ENCODE results near the gene NAALADL2. TPM values are rescaled to one million over a fixed set of nuclear protein-coding genes. Genes with fewer than 3 reads are reported as not detected.

The NAALADL2 gene
- total and polyA plus RNA-seq, 2 of the 4 experiments (the other 2 are of a cell fraction): 3.8 to 19.2 TPM

GRCh38 chr3:175489406-175489805 lies 630.3 kb downstream of the NAALADL2 start:
- dilution Hi-C loops (cut with HindIII; ENCODE audit: low sequenced_read_pairs, unreplicated experiment) (no loop called here), intact Hi-C loops (cut with micrococcal nuclease) (no loop called here), in situ Hi-C loops (cut with MboI; ENCODE audit: low sequenced_read_pairs) (no loop called here)
- ATAC-seq (ENCODE audit: low read depth) (no peak), DNase-seq (no peak)
- H3K4me2 ChIP-seq (ENCODE audit: low read depth, low read length): no peak overlapping the region
- no peaks in the 10 kb centered on the region for H3K27me3 ChIP-seq (ENCODE audit: control insufficient read depth, insufficient read depth, low read length)
- no peak overlapping the region for H4K8ac ChIP-seq (ENCODE audit: low read depth in 2 of 2, low read length in 2 of 2)
- H3K27ac ChIP-seq (ENCODE audit: insufficient read depth, low read length): no peak overlapping the region
- no peak overlapping the region for H3K14ac ChIP-seq (replicated peaks; ENCODE audit: low read depth, low read length)
- no peak overlapping the region for H3K23ac ChIP-seq (ENCODE audit: low read depth, low read length)
- H3K56ac ChIP-seq (ENCODE audit: extremely low read depth, insufficient read depth, low read length): no peak overlapping the region
- CTCF ChIA-PET: no interaction called here
- H4K20me1 ChIP-seq (ENCODE audit: insufficient read depth, low read length): no peaks in the 10 kb centered on the region
- no peak overlapping the region for H3K18ac ChIP-seq (ENCODE audit: low read depth, low read length)
- H3K9me1 ChIP-seq (ENCODE audit: insufficient read depth, low read length): no peaks in the 10 kb centered on the region
- H3K4me3 ChIP-seq (ENCODE audit: insufficient read depth, low read depth, low read length): no peak overlapping the region
- H3K4me1 ChIP-seq (ENCODE audit: control insufficient read depth, insufficient read depth, low read length): no peaks in the 10 kb centered on the region
- no TSS peak for BruUV-seq (replicated peaks)
- WGBS, 2 experiments (ENCODE audit: extremely low coverage in 2 of 2, insufficient read length in 1 of 2): no CpG with 5 or more reads among the region's 1 CpG
- no peak overlapping the region for H2AFZ ChIP-seq (replicated peaks; ENCODE audit: low read length, poor library complexity)
- H3K9me3 ChIP-seq (ENCODE audit: control insufficient read depth, insufficient read depth, low read length): no peaks in the 10 kb centered on the region
- H2AK9ac ChIP-seq (replicated peaks; ENCODE audit: low read depth, low read length, poor library complexity): no peak overlapping the region
- H4K5ac ChIP-seq (ENCODE audit: low read depth, low read length): no peak overlapping the region
- H4K91ac ChIP-seq (ENCODE audit: insufficient read depth, low read depth, low read length): no peak overlapping the region
- H2BK20ac ChIP-seq (ENCODE audit: low read depth, low read length): no peak overlapping the region
- H2BK5ac ChIP-seq (ENCODE audit: low read depth, low read length, poor library complexity, severe bottlenecking): no peak overlapping the region
- TF ChIP-seq MAFK (IDR thresholded peaks at IDR 0.05; ENCODE audit: low read depth, low read length) (no peak), NFE2L2 (IDR thresholded peaks at IDR 0.05; ENCODE audit: low read depth, low read length) (no peak), ELK1 (IDR thresholded peaks at IDR 0.05; ENCODE audit: borderline replicate concordance, low read depth, low read length) (no peak), RCOR1 (IDR thresholded peaks at IDR 0.05; ENCODE audit: insufficient replicate concordance, low read length) (no peak), FOS (IDR thresholded peaks at IDR 0.05; ENCODE audit: low read depth, low read length) (no peak), BHLHE40 (IDR thresholded peaks at IDR 0.05; ENCODE audit: low read depth, low read length) (no peak), CEBPB (IDR thresholded peaks at IDR 0.05; ENCODE audit: low read depth, low read length) (no peak), POLR2A (IDR thresholded peaks at IDR 0.05; ENCODE audit: low read depth, low read length) (no peak), RAD21 (IDR thresholded peaks at IDR 0.05; ENCODE audit: low read length) (no peak), MXI1 (IDR thresholded peaks at IDR 0.05; ENCODE audit: borderline replicate concordance, low read depth, low read length) (no peak), RFX5 (IDR thresholded peaks at IDR 0.05; ENCODE audit: low read depth, low read length) (no peak)
- TF ChIP-seq, protein P1, sequence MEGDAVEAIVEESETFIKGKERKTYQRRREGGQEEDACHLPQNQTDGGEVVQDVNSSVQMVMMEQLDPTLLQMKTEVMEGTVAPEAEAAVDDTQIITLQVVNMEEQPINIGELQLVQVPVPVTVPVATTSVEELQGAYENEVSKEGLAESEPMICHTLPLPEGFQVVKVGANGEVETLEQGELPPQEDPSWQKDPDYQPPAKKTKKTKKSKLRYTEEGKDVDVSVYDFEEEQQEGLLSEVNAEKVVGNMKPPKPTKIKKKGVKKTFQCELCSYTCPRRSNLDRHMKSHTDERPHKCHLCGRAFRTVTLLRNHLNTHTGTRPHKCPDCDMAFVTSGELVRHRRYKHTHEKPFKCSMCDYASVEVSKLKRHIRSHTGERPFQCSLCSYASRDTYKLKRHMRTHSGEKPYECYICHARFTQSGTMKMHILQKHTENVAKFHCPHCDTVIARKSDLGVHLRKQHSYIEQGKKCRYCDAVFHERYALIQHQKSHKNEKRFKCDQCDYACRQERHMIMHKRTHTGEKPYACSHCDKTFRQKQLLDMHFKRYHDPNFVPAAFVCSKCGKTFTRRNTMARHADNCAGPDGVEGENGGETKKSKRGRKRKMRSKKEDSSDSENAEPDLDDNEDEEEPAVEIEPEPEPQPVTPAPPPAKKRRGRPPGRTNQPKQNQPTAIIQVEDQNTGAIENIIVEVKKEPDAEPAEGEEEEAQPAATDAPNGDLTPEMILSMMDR (conservative IDR thresholded peaks at IDR 0.05; ENCODE audit: low read depth, low read length): no peak
- no peak overlapping the region for H3K4ac ChIP-seq (ENCODE audit: low read depth, low read length)
- H2BK15ac ChIP-seq (ENCODE audit: low read depth, low read length): no peak overlapping the region
- POLR2A ChIA-PET (ENCODE audit: unreplicated experiment): no interaction called here
- no peaks in the 10 kb centered on the region for H3K36me3 ChIP-seq (ENCODE audit: control insufficient read depth, insufficient read depth, low read length)
- H3K9ac ChIP-seq (ENCODE audit: low read depth, low read length): no peak overlapping the region
- no peak overlapping the region for H2AK5ac ChIP-seq (ENCODE audit: low read depth, low read length)
- H3K79me1 ChIP-seq (ENCODE audit: low read depth in 1 of 2, low read length in 2 of 2): no peaks in the 10 kb centered on the region
- H2BK120ac ChIP-seq (ENCODE audit: low read depth, low read length): no peak overlapping the region

Data from IMR-90 (cell line).